ENCODE measurements around the gene NUTF2.

- TF ChIP-seq CTCF (IDR thresholded peaks at IDR 0.05; ENCODE audit: low read length) (no peak), EZH2 (IDR thresholded peaks at IDR 0.05; ENCODE audit: borderline replicate concordance, low read length) (no peak)
Measured at GRCh38 chr16:67822511-67822910, 24.2 kb upstream of the NUTF2 start.

Measured in OCI-LY1 (cell line).